ENCODE data around the gene RASGRP2.

The RASGRP2 gene

DNA sequence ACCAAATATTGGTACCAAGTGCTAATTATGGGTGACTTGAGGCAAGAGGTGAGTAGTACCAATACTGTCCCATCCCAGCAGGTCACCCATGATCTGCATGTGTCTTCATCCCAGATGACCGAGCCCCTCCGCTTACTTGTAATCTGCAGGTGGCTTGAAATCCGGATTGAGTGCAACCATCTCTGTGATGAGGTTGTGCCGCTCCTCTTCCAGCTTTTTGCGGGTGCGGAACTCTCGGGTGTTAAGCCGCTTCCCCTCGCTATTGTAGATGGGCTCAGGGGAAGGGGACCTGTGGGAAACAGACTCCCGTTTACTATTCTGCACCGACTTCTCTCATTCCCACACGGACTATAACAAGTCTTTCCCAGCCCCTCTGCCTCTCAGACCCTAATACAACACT lies 26.2 kb upstream of the RASGRP2 start:
- DNase-seq (ENCODE audit: low read depth in 2 of 2): no peak

- no peak for DNase-seq (ENCODE audit: low read depth in 2 of 2)
These were observed 25.3 kb upstream of the RASGRP2 start for GRCh38 chr11:64769283-64769682.

DNA sequence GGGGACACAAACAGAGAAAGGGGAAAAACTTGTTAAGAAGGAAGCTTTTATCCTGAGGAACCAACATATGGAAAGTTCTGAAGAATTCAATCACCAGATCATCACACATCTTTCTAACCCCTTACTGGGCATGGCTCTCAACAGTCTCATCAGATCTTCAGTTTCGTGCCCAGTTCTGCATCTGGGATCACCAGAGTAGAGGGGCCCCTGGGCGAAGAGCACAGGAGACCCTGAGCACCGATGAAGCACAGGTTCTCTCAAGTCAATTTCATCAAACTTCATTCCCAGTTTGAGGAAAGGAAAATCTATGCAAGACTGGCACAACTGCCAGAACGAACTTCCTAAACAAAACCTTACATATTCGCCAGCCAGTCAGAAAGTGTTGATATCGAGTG lies 24.4 kb upstream of the RASGRP2 start:
- no peak for DNase-seq (ENCODE audit: low read depth in 2 of 2)

GRCh38 chr11:64767344-64768299 lies 23.7 kb upstream of the RASGRP2 start:
- DNase-seq (ENCODE audit: low read depth in 2 of 2): peak in 1 of 2 donors; percentile 75

GRCh38 chr11:64766881-64767280 lies 22.9 kb upstream of the RASGRP2 start:
- no peak for DNase-seq (ENCODE audit: low read depth in 2 of 2)

DNA sequence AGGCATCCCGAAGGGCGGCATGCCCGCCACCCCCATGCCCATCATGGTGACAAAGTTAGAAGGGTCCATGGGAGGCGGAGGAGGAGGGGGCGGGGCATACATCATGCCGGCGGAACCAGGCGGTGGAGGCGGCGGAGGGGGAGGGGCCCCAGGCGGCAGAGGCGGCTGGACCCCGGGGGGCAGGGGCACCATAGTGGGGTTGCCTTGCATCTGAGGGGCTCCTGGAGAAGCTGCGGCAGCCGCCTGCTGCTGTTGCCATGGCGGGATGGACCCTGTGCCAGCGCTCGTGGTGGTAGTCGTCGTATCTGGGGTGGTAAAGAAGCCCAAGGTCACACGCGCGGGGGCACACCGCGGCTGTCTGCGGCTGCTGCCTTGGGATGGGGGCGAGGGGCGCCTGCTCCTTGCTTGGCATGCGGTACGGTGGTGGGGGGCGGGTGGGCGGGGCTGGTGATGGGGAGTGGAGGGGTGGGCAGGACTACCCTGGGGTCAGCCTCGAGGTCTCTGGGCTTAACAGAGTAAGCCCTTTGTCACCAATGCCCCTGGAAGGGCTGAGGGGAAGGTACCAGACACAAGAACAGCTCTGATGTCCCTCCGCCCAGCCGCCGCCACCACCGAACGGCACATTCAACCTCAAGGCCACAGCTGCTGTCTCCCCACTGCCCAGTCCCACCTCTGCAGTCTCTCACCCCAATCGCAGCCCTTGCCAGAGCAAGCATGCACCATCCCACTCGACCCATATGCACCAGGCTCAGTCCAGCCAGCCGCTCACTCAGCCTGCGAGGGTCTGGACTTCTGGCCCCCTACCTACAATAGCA lies 22.1 kb upstream of the RASGRP2 start:
- DNase-seq (ENCODE audit: low read depth in 2 of 2): no peak

- no peak for DNase-seq (ENCODE audit: low read depth in 2 of 2)
These were observed 21.4 kb upstream of the RASGRP2 start for GRCh38 chr11:64765291-64765850.

DNA sequence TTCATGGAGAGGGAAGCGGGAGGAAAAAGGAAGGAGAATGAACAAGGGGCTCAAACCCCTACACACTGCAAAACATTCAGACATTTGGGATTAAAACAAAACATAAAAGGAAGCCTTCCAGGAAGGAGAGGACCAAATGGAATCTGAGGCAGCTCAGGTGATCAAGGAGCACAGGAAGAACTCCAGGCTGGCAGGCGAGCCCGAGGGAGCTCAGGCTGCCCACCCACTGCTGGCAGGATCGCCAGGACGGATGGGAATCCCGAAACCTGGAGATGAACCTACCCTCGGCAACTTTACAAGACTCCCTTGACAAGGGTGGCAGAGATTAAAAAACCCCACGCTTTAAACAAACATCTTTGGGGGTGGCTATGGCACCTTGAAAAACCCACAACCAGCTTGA lies 20.8 kb upstream of the RASGRP2 start:
- no peak for DNase-seq (ENCODE audit: low read depth in 2 of 2)

GRCh38 chr11:64764040-64764611 lies 20.2 kb upstream of the RASGRP2 start:
- no peak for DNase-seq (ENCODE audit: low read depth in 2 of 2)

GRCh38 chr11:64763526-64764039 lies 19.6 kb upstream of the RASGRP2 start:
- DNase-seq (ENCODE audit: low read depth in 2 of 2): no peak

DNA sequence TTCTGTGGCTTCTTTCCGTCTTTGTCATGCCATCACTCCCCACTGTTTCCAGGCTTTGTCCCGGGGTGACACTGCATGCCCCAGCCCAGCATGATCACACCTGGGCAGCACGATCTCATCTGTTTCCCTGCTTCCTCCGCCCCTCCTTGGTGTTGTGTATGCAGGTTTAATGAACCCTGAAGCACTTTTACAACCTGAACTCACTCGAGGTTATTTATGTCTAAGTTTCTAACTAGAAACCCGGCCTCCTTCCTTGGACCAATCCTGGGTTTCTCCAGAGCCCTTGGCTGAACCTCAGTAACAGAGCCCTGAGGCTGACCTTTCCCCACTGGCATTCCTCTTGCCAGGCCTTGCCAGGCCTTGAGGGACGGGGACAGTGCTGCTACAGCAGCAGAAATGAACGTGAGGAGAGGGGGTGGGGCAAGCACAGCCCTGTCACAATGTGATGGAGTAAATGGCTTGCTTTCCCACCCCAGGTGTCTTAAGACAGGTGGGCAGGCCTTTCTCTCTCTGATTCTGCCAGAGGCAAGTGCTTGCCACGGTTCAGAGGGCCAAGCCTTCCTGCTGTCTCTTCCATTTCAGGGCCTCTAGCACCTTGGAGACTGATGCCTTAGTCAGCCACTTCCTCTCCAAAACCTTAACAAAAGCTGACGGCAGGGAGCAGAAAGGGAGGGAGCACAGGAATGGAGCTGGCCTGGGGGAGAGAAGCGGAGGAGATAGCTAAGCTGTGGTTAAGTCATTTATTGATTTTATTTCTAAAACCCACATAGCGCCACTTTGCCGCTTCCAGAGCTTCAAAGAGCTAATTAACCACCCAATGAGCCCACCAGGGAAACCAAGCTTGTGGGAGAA lies 19.0 kb upstream of the RASGRP2 start:
- DNase-seq (ENCODE audit: low read depth in 2 of 2): no peak

GRCh38 chr11:64762277-64762673 lies 18.3 kb upstream of the RASGRP2 start:
- DNase-seq (ENCODE audit: low read depth in 2 of 2): no peak

GRCh38 chr11:64760759-64761420 lies 16.9 kb upstream of the RASGRP2 start:
- no peak for DNase-seq (ENCODE audit: low read depth in 2 of 2)

DNA sequence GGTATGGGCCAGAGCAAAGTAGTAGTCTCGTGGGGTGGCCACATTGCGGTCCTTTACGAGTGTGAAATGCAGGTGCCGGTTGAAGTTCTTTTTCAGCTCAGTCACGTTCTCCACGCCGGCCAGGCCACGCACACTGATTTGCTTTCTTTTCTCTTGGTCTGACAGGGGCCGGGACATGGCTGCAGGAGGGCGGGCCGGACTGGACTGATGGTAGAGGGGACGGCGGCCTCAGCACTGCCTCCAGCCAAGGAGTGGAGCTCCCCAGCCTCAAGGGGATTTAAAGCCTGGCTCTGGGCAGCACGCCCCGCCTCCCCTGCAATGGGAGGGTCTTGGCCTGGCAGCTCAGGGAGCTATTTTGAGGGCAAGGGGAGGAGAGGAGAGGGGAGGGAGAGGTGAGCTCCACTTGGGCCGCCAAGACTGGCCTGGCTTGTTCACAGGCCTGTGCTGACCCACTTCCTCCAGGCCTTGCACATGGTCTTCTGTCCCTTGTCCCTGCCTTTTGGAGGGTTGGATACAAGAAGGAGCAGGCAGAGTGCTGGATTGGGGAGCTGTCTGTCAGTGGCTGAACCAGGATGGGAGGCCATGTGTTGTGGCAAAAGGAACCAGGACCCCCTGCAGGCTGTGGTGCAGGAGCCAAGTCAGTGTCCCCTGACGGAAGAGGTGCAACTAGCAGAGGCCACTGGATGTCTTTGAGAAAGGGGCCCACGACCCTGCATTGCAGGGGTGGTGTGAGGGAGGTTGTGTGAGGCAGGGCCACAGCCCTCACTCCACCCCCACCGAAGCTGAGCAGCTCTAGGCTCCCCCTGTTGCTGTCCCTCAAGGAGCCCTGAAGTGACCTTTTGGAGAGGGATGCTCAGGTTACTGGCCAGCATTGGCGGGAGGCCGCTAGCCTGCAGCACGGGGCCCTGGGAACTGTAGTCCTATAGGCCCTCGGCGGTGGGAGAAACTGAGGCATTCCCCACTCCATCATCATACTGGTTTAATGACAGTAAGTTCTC lies 16.1 kb upstream of the RASGRP2 start, which contains the start of gene PYGM:
Gene PYGM, minus strand, starts transcription at position 253 of the 998 bp plus-strand sequence. Its CDS starts 76 bp downstream, at position 177.
- DNase-seq (ENCODE audit: low read depth in 2 of 2): no peak

DNA sequence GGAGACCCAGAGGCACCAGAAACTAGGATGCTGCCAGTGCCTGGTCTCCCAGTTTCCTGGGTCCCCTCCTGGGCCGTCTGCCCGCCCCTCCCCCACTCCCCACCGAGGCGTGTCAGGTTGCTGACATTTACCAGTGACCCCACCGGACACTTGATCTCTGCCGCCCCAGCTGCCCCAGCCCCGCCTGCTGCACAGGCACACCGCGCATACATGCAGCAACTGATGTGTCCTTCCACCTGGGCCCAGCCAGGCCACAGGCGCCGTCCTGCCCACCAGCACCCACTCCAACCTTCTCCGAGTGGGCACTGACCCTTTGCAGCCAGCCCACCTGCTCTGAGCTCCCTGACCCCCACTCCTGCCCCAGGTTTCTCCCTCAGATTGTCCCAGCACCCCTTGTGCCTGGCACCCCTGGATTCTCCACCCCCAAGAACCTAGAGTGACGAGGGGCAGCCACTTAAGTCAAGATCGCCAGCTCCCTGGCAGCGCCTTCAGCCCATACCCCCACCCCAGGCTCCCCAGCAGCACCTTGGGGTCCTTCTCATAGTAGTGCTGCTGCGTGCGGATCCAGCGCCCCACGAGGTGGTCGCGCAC lies 15.3 kb upstream of the RASGRP2 start:
- no peak for DNase-seq (ENCODE audit: low read depth in 2 of 2)

GRCh38 chr11:64758330-64759079 lies 14.6 kb upstream of the RASGRP2 start:
- no peak for DNase-seq (ENCODE audit: low read depth in 2 of 2)

GRCh38 chr11:64757549-64758329 lies 13.8 kb upstream of the RASGRP2 start:
- DNase-seq (ENCODE audit: low read depth in 2 of 2): no peak

Measured in stimulated activated CD8-positive, alpha-beta memory T cell treated with anti-CD3 and anti-CD28 coated beads, Interleukin-7, amount 100 ng/mL, for 1 hour (primary cell).